ENCODE data around the gene ITGA3. TPM values are rescaled to one million over a fixed set of nuclear protein-coding genes. Genes with fewer than 3 reads are reported as not detected.

ITGA3 gene
- total and polyA plus RNA-seq, 4 donors: 0.79 to 4.4 (median 1.4) TPM

DNA sequence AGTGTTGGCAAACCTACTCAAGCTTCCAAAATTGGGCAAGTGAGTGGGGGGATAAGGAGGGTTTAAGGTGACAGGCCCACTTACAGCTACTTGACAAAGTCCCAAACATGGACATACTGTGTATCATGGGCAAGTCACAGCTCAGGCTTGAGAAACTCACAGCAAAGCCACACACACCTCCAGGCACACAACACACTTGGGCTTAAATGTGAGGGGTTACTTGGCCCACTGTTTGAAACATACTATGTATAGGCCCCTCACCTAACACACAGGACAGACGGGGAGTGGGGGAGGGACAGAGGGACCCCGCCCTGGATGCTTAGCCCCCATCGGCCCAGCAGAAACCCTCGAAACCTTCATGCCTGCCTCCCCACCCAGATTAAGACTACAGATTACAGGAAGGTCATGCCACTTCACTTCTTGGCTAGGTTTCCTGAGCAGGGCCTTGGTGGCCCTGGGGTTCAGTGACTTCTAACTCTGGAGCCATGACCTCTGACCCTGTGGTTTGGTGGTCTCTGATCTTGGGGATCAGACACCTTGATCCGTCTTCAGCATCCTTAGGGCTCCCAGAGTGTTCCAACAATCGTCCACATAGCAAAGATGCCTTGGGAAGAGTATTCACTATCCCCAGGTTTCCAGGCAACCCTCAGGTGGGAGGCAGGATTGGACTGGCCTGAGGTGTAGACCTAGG is 76.3 kb downstream of the ITGA3 start:
- H3K36me3 ChIP-seq (ENCODE audit: control insufficient read depth in 4 of 4, insufficient read depth in 3 of 4, low read depth in 1 of 4, low read length in 3 of 4): peaks cover 2 to 17% (median 6%) of the 10 kb centered on the region in 4 donors
- H3K4me1 ChIP-seq (ENCODE audit: control insufficient read depth in 4 of 4, insufficient read depth in 4 of 4, low read length in 3 of 4): peaks cover 0 to 5% (median 3%) of the 10 kb centered on the region in 4 donors
- TF ChIP-seq, protein P1, sequence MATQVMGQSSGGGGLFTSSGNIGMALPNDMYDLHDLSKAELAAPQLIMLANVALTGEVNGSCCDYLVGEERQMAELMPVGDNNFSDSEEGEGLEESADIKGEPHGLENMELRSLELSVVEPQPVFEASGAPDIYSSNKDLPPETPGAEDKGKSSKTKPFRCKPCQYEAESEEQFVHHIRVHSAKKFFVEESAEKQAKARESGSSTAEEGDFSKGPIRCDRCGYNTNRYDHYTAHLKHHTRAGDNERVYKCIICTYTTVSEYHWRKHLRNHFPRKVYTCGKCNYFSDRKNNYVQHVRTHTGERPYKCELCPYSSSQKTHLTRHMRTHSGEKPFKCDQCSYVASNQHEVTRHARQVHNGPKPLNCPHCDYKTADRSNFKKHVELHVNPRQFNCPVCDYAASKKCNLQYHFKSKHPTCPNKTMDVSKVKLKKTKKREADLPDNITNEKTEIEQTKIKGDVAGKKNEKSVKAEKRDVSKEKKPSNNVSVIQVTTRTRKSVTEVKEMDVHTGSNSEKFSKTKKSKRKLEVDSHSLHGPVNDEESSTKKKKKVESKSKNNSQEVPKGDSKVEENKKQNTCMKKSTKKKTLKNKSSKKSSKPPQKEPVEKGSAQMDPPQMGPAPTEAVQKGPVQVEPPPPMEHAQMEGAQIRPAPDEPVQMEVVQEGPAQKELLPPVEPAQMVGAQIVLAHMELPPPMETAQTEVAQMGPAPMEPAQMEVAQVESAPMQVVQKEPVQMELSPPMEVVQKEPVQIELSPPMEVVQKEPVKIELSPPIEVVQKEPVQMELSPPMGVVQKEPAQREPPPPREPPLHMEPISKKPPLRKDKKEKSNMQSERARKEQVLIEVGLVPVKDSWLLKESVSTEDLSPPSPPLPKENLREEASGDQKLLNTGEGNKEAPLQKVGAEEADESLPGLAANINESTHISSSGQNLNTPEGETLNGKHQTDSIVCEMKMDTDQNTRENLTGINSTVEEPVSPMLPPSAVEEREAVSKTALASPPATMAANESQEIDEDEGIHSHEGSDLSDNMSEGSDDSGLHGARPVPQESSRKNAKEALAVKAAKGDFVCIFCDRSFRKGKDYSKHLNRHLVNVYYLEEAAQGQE (IDR thresholded peaks at IDR 0.05): no peak
- TF ChIP-seq HNF4A (conservative IDR thresholded peaks at IDR 0.05) (no peak), TAF1 (conservative IDR thresholded peaks at IDR 0.05) (no peak), NR2F2 (IDR thresholded peaks at IDR 0.05) (no peak), FOXA1 (IDR thresholded peaks at IDR 0.05) (no peak), FOXA2 (IDR thresholded peaks at IDR 0.05) (no peak), EGR1 (IDR thresholded peaks at IDR 0.05; ENCODE audit: low read depth in 2 of 2) (no peak), YY1 (IDR thresholded peaks at IDR 0.05) (no peak), RAD21 (IDR thresholded peaks at IDR 0.05) (no peak), HNF4G (IDR thresholded peaks at IDR 0.05) (no peak), GABPA (IDR thresholded peaks at IDR 0.05 in 1 of 2, conservative IDR thresholded peaks at IDR 0.05 in 1 of 2) (no peak), JUND (IDR thresholded peaks at IDR 0.05) (no peak), SP1 (IDR thresholded peaks at IDR 0.05) (no peak), RXRA (IDR thresholded peaks at IDR 0.05) (no peak)
- TF ChIP-seq, protein P2, sequence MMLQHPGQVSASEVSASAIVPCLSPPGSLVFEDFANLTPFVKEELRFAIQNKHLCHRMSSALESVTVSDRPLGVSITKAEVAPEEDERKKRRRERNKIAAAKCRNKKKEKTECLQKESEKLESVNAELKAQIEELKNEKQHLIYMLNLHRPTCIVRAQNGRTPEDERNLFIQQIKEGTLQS (IDR thresholded peaks at IDR 0.05): no peak
- TF ChIP-seq, protein P3, sequence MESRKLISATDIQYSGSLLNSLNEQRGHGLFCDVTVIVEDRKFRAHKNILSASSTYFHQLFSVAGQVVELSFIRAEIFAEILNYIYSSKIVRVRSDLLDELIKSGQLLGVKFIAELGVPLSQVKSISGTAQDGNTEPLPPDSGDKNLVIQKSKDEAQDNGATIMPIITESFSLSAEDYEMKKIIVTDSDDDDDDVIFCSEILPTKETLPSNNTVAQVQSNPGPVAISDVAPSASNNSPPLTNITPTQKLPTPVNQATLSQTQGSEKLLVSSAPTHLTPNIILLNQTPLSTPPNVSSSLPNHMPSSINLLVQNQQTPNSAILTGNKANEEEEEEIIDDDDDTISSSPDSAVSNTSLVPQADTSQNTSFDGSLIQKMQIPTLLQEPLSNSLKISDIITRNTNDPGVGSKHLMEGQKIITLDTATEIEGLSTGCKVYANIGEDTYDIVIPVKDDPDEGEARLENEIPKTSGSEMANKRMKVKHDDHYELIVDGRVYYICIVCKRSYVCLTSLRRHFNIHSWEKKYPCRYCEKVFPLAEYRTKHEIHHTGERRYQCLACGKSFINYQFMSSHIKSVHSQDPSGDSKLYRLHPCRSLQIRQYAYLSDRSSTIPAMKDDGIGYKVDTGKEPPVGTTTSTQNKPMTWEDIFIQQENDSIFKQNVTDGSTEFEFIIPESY (IDR thresholded peaks at IDR 0.05): no peak
- TF ChIP-seq, protein P4, sequence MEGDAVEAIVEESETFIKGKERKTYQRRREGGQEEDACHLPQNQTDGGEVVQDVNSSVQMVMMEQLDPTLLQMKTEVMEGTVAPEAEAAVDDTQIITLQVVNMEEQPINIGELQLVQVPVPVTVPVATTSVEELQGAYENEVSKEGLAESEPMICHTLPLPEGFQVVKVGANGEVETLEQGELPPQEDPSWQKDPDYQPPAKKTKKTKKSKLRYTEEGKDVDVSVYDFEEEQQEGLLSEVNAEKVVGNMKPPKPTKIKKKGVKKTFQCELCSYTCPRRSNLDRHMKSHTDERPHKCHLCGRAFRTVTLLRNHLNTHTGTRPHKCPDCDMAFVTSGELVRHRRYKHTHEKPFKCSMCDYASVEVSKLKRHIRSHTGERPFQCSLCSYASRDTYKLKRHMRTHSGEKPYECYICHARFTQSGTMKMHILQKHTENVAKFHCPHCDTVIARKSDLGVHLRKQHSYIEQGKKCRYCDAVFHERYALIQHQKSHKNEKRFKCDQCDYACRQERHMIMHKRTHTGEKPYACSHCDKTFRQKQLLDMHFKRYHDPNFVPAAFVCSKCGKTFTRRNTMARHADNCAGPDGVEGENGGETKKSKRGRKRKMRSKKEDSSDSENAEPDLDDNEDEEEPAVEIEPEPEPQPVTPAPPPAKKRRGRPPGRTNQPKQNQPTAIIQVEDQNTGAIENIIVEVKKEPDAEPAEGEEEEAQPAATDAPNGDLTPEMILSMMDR (IDR thresholded peaks at IDR 0.05; ENCODE audit: low read depth, low read length, missing input control): no peak
- TF ChIP-seq, protein P5, sequence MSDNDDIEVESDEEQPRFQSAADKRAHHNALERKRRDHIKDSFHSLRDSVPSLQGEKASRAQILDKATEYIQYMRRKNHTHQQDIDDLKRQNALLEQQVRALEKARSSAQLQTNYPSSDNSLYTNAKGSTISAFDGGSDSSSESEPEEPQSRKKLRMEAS (IDR thresholded peaks at IDR 0.05): no peak
- H3K9ac ChIP-seq (ENCODE audit: low read depth in 1 of 2, low read length in 2 of 2): no peak overlapping the region
- 91% methylated on average over 6 of the region's 6 CpGs for WGBS
- no peak overlapping the region for H3K27ac ChIP-seq (ENCODE audit: low read depth in 1 of 2, low read length in 2 of 2)
- H3K27me3 ChIP-seq (ENCODE audit: control insufficient read depth in 4 of 4, insufficient read depth in 4 of 4, low read length in 3 of 4): peaks cover 0 to 6% (median 0%) of the 10 kb centered on the region in 4 donors
- H3K4me3 ChIP-seq (ENCODE audit: low read depth in 1 of 3, low read length in 3 of 3): no peak overlapping the region
- H3K9me3 ChIP-seq (ENCODE audit: control insufficient read depth in 4 of 4, low read length in 3 of 4): no peaks in the 10 kb centered on the region
- no peak for DNase-seq (ENCODE audit: low spot score)
